NOMO-1 treated with DMSO at 0.1 percent for 48 hours (cell line): Measurements from ENCODE around the gene FAM151A.

Experiments
- DNase-seq: peaks from one replicate; lab custom pipeline; 2025; ENCODE audit not compliant: unreplicated experiment; lab: John Stamatoyannopoulos, UW

The FAM151A gene

GRCh38 chr1:54581621-54582035, 41.7 kb downstream of the FAM151A start:
- no peak for DNase-seq

- DNase-seq, result no peak
These were observed 42.3 kb downstream of the FAM151A start for GRCh38 chr1:54580856-54581550.

DNA sequence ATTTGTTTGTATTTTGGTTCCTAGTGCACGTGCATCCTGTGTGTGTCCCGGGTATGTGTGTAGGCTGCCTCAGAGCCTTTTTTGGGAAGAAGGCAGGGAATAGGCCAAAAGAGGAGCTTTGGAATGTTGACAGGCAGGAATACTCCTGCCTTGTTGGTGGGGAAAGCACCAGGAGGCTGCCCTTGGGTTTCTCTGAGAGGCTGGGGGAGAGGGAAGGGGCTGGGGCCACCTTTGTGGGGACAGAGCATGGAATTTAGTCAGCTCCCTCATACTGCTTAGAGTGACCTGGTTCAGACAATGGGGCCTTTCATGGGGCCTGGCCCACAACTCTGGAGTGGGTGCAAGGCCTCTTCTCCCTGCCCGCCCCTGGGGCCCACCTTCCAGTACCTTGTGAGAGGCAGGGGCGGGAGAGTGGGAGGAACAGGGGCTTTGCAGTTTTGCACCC, 44.0 kb downstream of the FAM151A start:
- DNase-seq, result no peak

GRCh38 chr1:54577612-54578011, 45.7 kb downstream of the FAM151A start:
- DNase-seq, result no peak

GRCh38 chr1:54575605-54576290, 47.6 kb downstream of the FAM151A start:
- no peak for DNase-seq

DNA sequence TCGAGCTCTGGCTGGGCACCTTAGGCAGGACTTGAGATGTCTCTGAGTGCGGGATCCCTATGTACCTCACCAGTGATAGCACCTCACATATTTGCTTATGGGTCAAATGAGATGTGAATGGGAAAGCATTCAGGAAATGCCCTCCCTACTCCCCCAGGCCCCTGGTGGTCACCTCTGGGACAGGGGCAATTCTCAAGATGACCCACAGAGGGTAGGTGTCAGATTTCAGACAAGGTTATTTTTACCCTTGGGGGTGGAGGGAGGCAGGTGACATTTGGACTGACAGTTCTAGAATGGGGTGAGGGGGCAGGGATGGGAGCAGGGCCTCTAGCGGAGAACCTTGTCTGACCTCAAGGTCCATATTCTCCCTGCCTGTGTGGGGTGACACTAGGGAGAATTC, 48.2 kb downstream of the FAM151A start:
- no peak for DNase-seq

- no peak for DNase-seq
These were observed 49.1 kb downstream of the FAM151A start for GRCh38 chr1:54574158-54574778.

- DNase-seq, result no peak
These were observed 50.8 kb downstream of the FAM151A start for GRCh38 chr1:54572542-54572850.

- DNase-seq, result no peak
These were observed 51.4 kb downstream of the FAM151A start for GRCh38 chr1:54571803-54572541.

DNA sequence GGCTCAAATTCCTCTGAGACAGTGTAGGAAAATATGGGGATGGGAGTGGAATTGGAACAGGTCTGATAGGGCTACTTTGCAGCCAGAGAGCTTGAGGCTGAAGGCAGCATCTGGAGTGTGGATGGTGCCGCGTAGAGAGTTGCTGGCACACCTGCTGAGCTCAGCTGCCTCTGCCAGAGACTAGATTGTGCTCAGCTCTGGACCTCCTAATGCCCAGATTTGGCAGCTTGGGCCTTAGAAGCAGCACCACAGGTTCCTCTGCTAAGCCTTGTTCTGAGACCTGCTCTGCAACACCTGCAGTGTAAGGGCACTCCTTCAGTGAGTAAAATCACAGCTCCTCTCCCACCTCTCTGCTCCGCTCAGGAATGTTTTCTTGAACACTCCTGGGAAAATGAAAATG, 52.0 kb downstream of the FAM151A start:
- DNase-seq, result no peak

- no peak for DNase-seq
These were observed 53.2 kb downstream of the FAM151A start for GRCh38 chr1:54570161-54570560.

DNA sequence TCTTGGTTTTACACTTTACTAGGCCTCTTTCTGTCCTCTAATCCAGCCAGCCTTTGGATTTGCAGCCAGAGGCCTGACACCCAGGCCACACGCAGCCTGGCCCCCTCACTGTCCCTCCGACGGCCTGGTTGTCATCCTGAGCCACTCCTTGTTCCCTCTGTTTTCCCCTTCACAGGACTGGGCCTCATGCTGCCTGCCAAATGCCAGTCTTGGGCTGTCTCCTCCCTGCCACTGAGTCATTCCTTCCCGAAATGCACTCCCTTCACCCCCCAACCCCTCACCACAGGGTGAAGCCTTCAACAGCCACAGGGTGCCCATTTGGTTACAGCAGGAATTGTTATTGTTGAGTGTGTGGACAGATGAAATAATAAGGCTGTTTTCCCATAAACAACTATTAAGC, 54.0 kb downstream of the FAM151A start:
- DNase-seq, result no peak

DNA sequence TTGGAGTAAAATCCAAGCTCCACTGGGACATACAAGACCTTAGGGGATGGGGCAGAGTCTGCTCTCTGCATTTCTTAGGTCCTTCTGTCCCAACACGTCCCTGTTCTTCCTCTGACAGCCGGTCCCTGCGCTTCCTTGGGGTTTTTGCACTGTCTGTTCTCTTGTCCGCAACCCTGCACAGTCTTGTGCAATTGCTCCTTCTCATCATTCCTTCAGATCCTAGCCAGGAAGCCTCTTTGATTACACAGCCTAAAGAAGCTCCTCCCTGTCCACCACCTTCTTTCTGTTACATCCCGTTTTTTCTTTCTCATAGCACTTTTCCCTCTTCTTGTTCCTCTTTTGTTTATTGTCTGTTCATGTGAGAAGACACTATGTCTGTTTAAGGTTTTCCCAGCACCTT, 55.4 kb downstream of the FAM151A start:
- DNase-seq, result peak; percentile 40

DNA sequence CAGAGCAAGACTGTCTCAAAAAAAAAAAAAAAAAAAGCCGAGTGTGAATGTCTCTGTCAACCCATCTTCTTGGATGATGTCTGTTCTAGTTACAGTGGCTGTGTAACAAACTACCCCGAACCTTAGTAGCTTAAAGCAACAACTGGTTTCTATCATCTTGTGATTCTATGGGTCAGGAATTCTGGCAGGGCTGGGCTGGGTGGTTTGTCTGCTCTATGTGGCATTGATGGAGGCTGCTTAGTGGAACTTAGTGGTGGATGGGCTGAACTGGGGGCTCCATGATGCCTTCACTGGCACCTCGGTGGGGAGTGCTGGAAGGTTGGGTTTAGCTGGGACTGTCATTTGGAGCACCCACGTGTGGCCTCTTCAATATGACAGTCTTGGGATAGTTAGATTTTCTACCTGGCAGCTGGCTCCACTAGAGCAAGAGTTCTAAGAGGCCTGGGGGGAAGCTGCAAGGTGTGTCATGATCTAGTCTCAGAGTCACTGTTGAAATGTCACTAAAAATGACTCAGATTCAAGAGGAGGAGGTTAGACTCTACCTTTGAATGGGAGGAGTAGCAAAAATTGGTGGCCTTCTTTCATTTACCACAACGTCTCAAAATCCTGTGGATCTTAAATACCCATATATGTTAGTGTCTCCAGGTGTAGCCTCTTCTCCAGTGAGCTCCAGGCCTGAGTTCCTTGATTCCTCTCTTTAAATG, 56.7 kb downstream of the FAM151A start:
- DNase-seq, result no peak

- no peak for DNase-seq
These were observed 58.2 kb downstream of the FAM151A start for GRCh38 chr1:54565113-54565501.

DNA sequence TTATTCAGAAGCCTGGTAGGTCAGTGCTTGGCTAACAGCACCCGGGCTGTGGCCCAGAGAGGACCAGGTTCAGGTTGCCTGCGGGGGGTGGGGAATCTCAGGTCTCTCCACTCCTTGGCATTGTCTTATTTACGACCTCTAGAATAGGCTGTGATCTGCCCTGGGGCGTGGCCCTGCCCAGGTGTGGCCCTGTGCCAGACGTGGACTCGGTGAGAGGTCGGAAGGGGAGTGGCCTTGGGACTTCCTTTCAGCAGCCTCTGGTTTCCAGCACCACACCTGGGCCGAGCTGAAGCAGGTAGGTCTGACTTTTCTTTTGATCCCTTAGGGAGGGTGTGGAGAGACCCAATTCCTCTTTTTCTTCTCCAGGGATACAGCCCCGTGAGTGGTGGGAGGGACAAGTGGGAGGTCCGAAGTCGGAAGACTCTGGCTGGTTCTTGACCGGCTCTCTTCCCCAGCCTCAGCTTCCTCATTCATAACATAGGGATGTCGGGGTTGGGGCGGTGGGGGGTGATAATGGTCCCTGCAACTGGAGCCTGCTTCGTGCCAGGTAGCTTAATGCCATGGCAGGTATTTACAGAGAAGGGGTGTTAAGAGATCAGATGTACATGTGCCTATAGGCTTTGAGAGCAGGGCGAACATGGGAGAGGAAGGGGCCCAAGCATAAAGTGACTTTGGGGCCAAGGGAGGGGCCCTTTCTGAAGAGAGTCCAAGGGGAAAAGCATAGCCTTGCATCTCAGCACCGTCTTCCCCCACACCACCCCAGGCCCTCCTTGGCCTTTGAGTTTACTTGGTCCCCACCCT, 58.8 kb downstream of the FAM151A start:
- DNase-seq, result no peak

DNA sequence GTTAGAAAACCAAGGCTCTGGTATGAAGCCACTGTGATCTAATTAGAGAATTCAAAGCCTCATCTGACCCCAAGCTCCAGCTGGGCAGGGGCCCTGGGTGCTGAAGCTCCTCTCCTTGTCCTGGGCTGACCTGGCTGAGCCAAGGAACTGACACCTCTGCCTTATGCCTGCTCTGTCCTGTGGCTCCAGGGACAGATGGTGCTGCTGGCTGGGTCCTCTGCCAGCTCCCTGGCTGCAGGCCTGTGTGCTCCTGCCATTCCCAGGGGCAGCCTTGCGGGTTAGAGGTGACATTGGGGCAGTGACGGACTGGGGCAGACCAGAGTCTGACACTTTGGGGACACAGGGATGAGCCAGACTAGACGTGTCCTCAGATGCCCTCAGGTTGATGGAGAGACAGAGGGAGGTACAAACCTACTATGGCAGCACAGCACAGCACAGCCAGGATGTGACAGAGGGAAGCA, 63.5 kb downstream of the FAM151A start:
- DNase-seq, result no peak
